Keratinocyte (primary cell): ENCODE measurements around the gene LMO7. TPM values are rescaled to one million over a fixed set of nuclear protein-coding genes. Genes with fewer than 3 reads are reported as not detected.
"Not testable (repeated sequence)": the region's sequence is repeated elsewhere in the genome, so short reads cannot be mapped to it uniquely, and the experiment has no call there.

Source experiments
- DNase-seq: peaks from one replicate; pipeline ENCODE4 v3.0.0-alpha.2; 2011; ENCODE audit warnings: low read depth, missing footprints, low spot score
- FAIRE-seq: peaks from 2 replicates; lab custom pipeline; 2011; peaks lifted over from hg19 to GRCh38; lab: Jason Lieb, UNC
- H2AFZ ChIP-seq: 2 replicates; pipeline ENCODE4 v1.6.0; 2012; ENCODE audit warnings: low read length, control low read depth, inconsistent platforms; ENCODE audit not compliant: control insufficient read depth
- H3K27ac ChIP-seq: 2 replicates; pipeline ENCODE4 v1.5.1; 2011; ENCODE audit warnings: low read length; ENCODE audit not compliant: control insufficient read depth, insufficient read depth
- H3K27me3 ChIP-seq: 3 replicates; pipeline ENCODE4 v1.6.0; 2011; ENCODE audit warnings: low read length; ENCODE audit not compliant: control insufficient read depth, insufficient read depth; ENCODE audit errors: extremely low read depth
- H3K36me3 ChIP-seq, 2 experiments: 2 replicates in 1 of 2; 3 replicates in 1 of 2; pipeline ENCODE4 v1.5.1; 2011; ENCODE audit warnings: low read length in 2 of 2, mild to moderate bottlenecking in 1 of 2; ENCODE audit not compliant: control insufficient read depth in 2 of 2, insufficient read depth in 2 of 2; ENCODE audit errors: extremely low read depth in 1 of 2
- H3K4me1 ChIP-seq: 3 replicates; pipeline ENCODE4 v1.5.1; 2011; ENCODE audit warnings: low read length; ENCODE audit not compliant: control insufficient read depth, insufficient read depth; ENCODE audit errors: extremely low read depth
- H3K4me2 ChIP-seq: 3 replicates; pipeline ENCODE4 v1.6.0; 2011; ENCODE audit warnings: low read depth, low read length; ENCODE audit not compliant: control insufficient read depth, insufficient read depth; ENCODE audit errors: extremely low read depth
- H3K4me3 ChIP-seq, 3 experiments: fragments of 200-600 bp in 1 of 3; sonication (generic) in 1 of 3; 2 replicates in 2 of 3; 3 replicates in 1 of 3; pipeline ENCODE4 v1.5.1; 2011 to 2016; ENCODE audit warnings: low read length in 3 of 3, mild to moderate bottlenecking in 3 of 3, control low read depth in 2 of 3, inconsistent platforms in 1 of 3, low read depth in 1 of 3, mixed read lengths in 1 of 3, mixed run types in 1 of 3, moderate library complexity in 1 of 3; ENCODE audit not compliant: control insufficient read depth in 2 of 3, insufficient read depth in 2 of 3; ENCODE audit errors: extremely low read depth in 1 of 3
- H3K79me2 ChIP-seq: 2 replicates; pipeline ENCODE4 v1.6.0; 2012; ENCODE audit warnings: low read length; ENCODE audit not compliant: control insufficient read depth, insufficient read depth
- H3K9ac ChIP-seq: 3 replicates; pipeline ENCODE4 v1.6.0; 2011; ENCODE audit warnings: low read length; ENCODE audit not compliant: control insufficient read depth, insufficient read depth; ENCODE audit errors: extremely low read depth
- H3K9me1 ChIP-seq: 3 replicates; pipeline ENCODE4 v1.6.0; 2011; ENCODE audit warnings: low read length; ENCODE audit not compliant: control insufficient read depth, insufficient read depth; ENCODE audit errors: extremely low read depth
- H3K9me3 ChIP-seq: 2 replicates; pipeline ENCODE4 v1.5.1; 2012; ENCODE audit warnings: low read depth, low read length; ENCODE audit not compliant: control insufficient read depth
- H4K20me1 ChIP-seq: 3 replicates; pipeline ENCODE4 v1.6.0; 2011; ENCODE audit warnings: low read length; ENCODE audit not compliant: control insufficient read depth, insufficient read depth; ENCODE audit errors: extremely low read depth
- CTCF ChIP-seq, 3 experiments: IDR thresholded peaks in 1 of 3; conservative IDR thresholded peaks in 1 of 3; optimal IDR thresholded peaks in 1 of 3; 2 replicates in 2 of 3; 3 replicates in 1 of 3; pipeline versions ENCODE3 to v1.5.1; 2011; ENCODE audit warnings: low read length in 3 of 3, mild to moderate bottlenecking in 3 of 3, moderate library complexity in 2 of 3, control low read depth in 1 of 3, inconsistent platforms in 1 of 3; ENCODE audit not compliant: insufficient read depth in 2 of 3; ENCODE audit errors: extremely low read depth in 1 of 3
- EZH2 ChIP-seq: IDR thresholded peaks from one replicate; pipeline ENCODE4 v1.6.1; 2012; ENCODE audit warnings: inconsistent platforms, mild to moderate bottlenecking, low read length, moderate library complexity
- dilution Hi-C: fragments of 300-500 bp; cut with MboI; formaldehyde crosslinking; loops from one replicate; pipeline ENCODE4 v1.7.0; 2020; ENCODE audit warnings: low sequenced_read_pairs; ENCODE audit not compliant: extremely low pct_ligation_motif_present
- polyA plus RNA-seq, 5 experiments: library from polyadenylated mRNA; depleted of rRNA in 3 of 5; stranded (reverse) in 3 of 5; stranded (forward) in 1 of 5; unstranded in 1 of 5; fragments of >200 nt; gene quantifications; 1 replicate in 1 of 5; 2 replicates in 3 of 5; 3 replicates in 1 of 5; pipeline versions ENCODE4 v1.2.1 to v1.2.3, GENCODE V29; 2011 to 2012; ENCODE audit warnings: missing spikeins in 2 of 5, low read depth in 1 of 5, low replicate concordance in 1 of 5

LMO7 gene
- polyA plus RNA-seq, 1 donor (not counting 4 experiments of a cell fraction or from before 2014, with no cell fraction given), result 8.9 TPM

GRCh38 chr13:75726306-75726705 lies 90.2 kb downstream of the LMO7 start:
- H3K27ac ChIP-seq, result no peak overlapping the region
- no peaks in the 10 kb centered on the region for H3K27me3 ChIP-seq
- no peak overlapping the region for H3K4me3 ChIP-seq
- dilution Hi-C loops, result no loop called here
- peaks cover 4% of the 10 kb centered on the region for H3K4me1 ChIP-seq
- no peak overlapping the region for H3K9ac ChIP-seq
- DNase-seq (no peak), FAIRE-seq (no peak)
- TF ChIP-seq CTCF (optimal IDR thresholded peaks at IDR 0.05 in 1 of 3, IDR thresholded peaks at IDR 0.05 in 1 of 3, conservative IDR thresholded peaks at IDR 0.05 in 1 of 3; ENCODE audit: extremely low read depth in 1 of 3, insufficient read depth in 2 of 3, low read length in 3 of 3), result no peak
- TF ChIP-seq EZH2, result no peak
- no peaks in the 10 kb centered on the region for H3K36me3 ChIP-seq
- no peaks in the 10 kb centered on the region for H3K9me1 ChIP-seq
- no peaks in the 10 kb centered on the region for H3K79me2 ChIP-seq
- H3K9me3 ChIP-seq, result no peaks in the 10 kb centered on the region
- no peak overlapping the region for H2AFZ ChIP-seq
- H4K20me1 ChIP-seq, result no peaks in the 10 kb centered on the region
- no peak overlapping the region for H3K4me2 ChIP-seq

- H3K27me3 ChIP-seq, dilution Hi-C loops, H3K9ac ChIP-seq, H3K4me1 ChIP-seq, H3K36me3 ChIP-seq, H3K79me2 ChIP-seq, H3K4me3 ChIP-seq, H3K9me3 ChIP-seq, DNase-seq, H4K20me1 ChIP-seq, H3K9me1 ChIP-seq, H3K27ac ChIP-seq, H2AFZ ChIP-seq, FAIRE-seq, H3K4me2 ChIP-seq: not testable (repeated sequence)
These were observed 97.0 kb downstream of the LMO7 start for GRCh38 chr13:75733113-75733512.

GRCh38 chr13:75736173-75736572 lies 100.0 kb downstream of the LMO7 start:
- no peaks in the 10 kb centered on the region for H3K9me3 ChIP-seq
- H3K9me1 ChIP-seq, result no peaks in the 10 kb centered on the region
- no peaks in the 10 kb centered on the region for H3K36me3 ChIP-seq
- dilution Hi-C loops, result no loop called here
- no peak overlapping the region for H3K27ac ChIP-seq
- H3K4me2 ChIP-seq, result no peak overlapping the region
- no peak for FAIRE-seq
- no peak overlapping the region for H2AFZ ChIP-seq
- no peaks in the 10 kb centered on the region for H3K79me2 ChIP-seq
- H3K4me1 ChIP-seq, result no peaks in the 10 kb centered on the region
- H3K4me3 ChIP-seq, result no peak overlapping the region
- no peaks in the 10 kb centered on the region for H3K27me3 ChIP-seq
- TF ChIP-seq EZH2 (no peak), CTCF (optimal IDR thresholded peaks at IDR 0.05 in 1 of 3, IDR thresholded peaks at IDR 0.05 in 1 of 3, conservative IDR thresholded peaks at IDR 0.05 in 1 of 3; ENCODE audit: extremely low read depth in 1 of 3, insufficient read depth in 2 of 3, low read length in 3 of 3) (no peak)
- H3K9ac ChIP-seq, result no peak overlapping the region
- no peak for DNase-seq
- H4K20me1 ChIP-seq, result no peaks in the 10 kb centered on the region
